Measurements from ENCODE around the gene KAZN.
A peak's percentile ranks its signal among the peaks of the same experiment; 100 is the strongest.

KAZN gene

GRCh38 chr1:15096293-15096692 lies 497.8 kb downstream of the KAZN start:
- DNase-seq (ENCODE audit: low read depth) = no peak

GRCh38 chr1:15098176-15099125 lies 500.0 kb downstream of the KAZN start:
- no peak for DNase-seq (ENCODE audit: low read depth)

DNA sequence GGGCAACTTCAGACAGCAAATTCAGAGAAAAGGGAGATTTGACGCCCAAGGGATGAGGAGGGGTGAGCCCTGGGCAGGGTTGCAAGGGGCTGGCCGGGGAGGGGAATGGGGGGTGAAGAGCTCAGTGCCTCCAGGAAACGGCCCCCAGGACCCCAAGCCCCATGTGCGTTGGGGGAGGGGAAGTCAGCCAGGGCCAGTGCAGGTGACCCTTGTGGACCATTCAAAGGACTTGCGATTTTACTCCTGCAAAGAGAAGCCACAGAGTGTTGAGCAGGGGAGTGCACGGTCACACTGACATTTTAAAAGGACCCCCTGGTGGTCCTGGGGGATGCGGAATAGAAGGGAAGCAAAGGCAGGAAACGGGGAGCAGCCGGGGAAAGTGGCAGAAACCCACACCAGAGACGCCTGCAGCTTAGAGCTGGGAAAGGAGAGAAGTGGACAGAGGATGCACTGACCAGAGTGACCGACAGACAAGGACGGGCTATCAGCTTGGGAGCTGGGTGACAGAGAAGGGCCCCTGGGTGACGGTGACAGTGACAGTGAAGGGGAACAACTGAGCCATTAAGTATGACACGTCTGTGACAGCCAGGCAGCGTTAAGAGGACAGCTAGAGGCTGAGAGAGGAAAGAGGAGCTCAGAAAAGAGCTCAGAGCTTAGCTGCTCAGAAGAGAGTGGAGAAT lies 501.1 kb downstream of the KAZN start:
- no peak for DNase-seq (ENCODE audit: low read depth)

DNA sequence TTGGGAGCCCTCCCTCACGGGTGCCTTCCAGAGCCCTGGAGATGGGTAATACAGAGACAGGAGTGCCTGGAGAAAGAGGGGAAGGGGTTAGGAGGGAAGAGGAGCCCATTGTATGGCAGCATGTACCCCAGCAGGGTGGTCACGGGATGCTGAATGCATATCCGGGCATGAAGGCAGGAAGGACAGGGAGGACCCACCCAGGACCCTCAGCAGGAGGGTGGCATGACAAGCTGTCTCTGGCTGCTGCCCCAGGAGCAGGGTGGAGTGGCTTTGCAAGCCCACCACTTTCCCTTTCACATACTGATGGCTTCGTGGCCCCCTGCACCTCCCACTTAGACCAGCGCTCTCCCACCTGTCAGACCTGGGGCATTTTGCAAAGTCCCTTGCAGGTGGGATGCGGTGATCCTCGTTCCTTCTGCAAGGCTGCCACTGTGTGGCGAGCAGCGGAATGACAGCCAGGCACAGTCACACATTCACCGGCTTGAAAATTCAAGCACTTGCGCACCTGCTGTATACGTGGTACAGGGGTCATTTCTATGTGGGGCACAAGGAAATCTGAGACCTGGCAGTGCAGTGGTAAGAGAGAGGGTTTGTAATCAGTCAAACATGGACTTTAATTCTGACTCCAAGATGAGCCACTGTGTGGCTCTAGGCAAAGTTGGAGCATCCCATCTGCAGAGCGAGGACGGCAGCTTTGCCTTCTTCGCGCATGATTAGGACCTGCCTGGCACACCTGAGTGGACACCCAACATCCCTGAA lies 501.8 kb downstream of the KAZN start:
- DNase-seq (ENCODE audit: low read depth) = peak; percentile 12

DNA sequence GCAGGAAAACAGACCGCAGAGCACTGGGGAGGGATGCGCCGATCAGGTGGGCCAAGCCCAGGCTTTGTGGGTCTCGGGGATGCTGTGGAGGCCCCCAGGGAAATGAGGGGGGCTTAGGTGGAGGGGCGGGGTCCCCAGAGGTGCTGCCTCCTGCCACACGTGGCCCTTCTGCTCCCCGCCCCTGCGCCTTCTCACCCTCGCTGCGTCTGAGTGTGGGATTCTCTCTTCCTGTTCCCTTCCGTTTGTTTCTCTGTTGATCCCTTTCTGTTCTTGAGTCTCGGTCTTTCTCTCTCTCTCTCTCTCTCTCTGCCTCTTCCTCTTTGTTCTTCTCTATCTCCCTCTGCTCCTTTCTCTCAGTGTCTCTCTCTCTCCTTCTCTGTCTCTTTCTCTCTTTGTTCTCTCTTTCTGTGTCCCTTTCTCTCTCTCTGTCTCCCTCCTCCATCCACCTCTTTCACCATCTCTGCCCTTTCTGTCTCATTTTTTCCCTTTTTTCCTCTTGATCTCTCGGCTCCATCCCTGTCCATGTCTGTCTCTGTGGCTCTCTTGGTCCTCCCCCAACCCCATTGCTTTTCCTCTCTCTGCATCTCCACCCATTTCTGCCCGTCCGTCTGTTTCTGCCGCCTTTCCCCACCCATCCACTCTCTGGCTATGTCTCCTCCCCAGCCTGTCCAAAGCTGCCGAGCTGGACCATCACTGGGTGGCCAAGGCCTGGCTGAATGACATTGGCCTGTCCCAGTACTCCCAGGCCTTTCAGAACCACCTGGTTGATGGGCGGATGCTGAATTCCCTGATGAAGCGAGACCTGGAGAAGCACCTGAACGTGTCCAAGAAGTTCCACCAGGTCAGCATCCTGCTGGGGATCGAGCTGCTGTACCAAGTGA lies 502.6 kb downstream of the KAZN start:
- DNase-seq (ENCODE audit: low read depth) = no peak

DNA sequence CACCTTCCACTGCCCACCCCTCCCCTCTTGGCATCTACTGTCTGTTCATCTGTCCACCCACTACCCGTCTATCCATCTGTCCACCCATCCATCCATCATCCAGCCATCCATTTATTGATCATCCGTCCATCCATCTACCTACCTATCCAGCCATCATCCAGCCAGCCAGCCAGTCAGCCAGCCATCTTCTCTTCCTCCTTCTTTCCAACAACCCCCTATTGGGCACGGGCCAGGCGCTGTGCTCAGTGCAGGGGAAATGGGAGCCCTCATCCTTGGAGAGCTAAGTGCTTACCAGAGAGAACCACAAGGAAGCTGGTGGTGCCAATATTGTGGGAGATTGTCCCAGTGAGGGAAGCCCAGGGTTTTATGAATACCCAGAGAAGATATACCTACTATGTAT lies 503.3 kb downstream of the KAZN start:
- DNase-seq (ENCODE audit: low read depth) = no peak

DNA sequence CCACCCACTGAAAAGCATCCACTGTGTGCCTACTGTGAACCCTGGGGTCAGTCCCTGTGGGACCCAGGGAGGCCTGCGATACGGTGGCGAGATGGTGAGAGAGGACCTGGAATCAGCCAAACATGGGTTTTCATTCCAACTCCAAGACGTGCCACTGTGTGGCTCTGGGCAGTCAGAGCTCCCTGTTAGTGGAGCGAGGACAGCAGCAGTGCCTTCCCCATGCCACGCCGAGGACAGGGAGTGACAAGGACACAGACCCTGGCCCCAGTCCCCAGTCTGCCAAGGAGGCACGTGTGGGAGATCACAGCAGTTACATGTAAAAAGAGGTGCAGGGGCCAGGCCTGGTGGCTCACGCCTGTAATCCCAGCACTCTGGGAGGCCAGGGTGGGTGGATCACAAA lies 504.2 kb downstream of the KAZN start:
- no peak for DNase-seq (ENCODE audit: low read depth)

- no peak for DNase-seq (ENCODE audit: low read depth)
These were observed 504.7 kb downstream of the KAZN start for GRCh38 chr1:15103211-15103610.

DNA sequence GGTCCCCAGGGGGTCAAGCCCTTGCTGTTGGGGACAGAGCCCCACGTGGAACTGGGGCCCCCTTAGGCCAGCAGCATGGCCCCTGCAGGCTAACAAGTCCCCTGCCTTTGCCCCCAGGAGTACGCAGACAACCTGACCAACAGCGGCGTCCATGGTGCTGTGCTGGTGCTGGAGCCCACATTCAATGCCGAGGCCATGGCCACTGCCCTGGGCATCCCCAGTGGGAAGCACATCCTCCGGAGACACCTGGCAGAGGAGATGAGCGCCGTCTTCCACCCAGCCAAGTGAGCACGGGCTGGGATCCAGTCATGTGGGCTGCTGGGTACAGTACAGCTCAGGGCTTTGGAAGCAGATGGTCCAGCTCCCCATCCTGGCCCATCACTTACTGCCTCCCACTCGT lies 505.4 kb downstream of the KAZN start:
- DNase-seq (ENCODE audit: low read depth) = no peak

- DNase-seq (ENCODE audit: low read depth) = no peak
These were observed 506.3 kb downstream of the KAZN start for GRCh38 chr1:15104768-15105167.

DNA sequence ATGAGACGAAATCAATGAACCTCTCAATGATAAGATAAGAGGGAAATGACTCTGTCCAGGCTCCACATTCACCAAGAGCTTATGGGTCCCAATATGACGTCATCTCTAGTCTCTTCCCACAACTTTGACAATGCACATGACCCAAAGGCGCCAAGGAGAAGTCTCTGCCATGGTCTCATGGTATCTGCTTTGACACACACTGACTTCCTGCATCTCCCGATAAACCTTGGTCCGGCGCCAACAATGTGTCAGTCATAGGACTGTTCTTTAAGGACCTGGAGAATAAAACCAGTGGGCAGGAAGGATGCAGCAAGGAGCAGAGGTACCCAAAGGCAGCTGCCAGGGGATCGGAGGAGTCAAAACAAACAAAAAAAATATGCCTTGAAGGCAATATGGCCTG lies 508.1 kb downstream of the KAZN start:
- DNase-seq (ENCODE audit: low read depth) = no peak

GRCh38 chr1:15107058-15107687 lies 508.7 kb downstream of the KAZN start:
- DNase-seq (ENCODE audit: low read depth) = no peak

DNA sequence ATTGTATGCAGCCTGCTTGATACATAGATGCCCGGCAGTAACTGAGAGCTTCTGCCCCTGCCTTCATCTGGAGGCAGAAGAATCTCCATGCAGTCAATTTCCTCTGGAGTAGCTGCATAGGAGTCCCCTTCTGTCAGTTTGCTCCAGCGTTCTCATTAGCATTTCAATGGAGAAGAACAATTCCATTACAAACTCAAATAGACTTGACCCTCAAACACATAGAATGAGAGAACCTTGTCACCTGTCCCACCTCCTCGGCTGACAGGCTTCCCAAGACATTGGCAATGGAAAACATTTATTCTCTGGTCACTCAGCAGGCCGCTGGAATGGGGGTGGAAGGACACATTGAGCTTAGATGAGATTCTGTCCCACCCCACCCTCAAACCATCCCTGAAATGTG lies 509.4 kb downstream of the KAZN start:
- DNase-seq (ENCODE audit: low read depth) = no peak

GRCh38 chr1:15110128-15110866 lies 511.8 kb downstream of the KAZN start:
- no peak for DNase-seq (ENCODE audit: low read depth)

- no peak for DNase-seq (ENCODE audit: low read depth)
These were observed 512.4 kb downstream of the KAZN start for GRCh38 chr1:15110867-15111230.

DNA sequence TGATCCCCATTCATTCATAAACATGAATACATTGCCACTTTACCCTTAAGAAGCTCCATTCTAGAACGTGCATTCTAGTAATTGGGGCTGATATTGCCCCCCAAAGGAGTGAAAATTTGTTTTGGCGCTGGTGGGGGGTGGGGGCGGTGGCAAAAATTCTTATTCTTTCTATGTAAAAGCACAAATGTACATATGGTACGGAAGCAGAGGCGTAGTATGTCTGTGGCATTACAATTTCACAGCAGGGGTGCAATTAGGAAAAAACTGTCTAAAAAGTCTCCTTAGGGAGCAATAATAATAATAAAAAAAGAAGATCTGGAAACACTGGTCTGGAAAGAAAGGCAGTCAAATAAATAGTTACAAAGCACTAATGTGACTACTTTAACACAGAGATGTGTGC lies 514.7 kb downstream of the KAZN start:
- DNase-seq (ENCODE audit: low read depth) = no peak

DNA sequence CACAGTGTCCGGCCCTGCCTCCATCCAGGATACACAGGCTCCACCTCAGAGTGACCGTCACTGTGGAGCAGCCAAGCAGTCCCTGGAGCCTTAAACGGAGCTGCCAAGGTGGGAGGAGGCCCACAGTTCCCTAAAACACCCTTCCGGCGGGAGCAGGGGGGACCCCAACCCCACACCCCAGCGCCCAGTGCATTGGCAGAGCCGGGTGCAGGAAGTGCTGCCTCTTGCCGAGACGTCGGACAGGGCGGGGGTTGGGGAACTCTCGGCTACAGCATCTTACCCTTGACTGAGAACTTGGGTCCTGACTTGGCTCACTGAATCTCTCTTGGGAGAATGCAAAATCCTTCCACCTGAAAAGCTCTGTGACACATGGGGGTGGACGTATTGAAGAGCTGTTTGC lies 516.4 kb downstream of the KAZN start:
- DNase-seq (ENCODE audit: low read depth) = no peak

GRCh38 chr1:15115542-15116330 lies 517.3 kb downstream of the KAZN start:
- no peak for DNase-seq (ENCODE audit: low read depth)

DNA sequence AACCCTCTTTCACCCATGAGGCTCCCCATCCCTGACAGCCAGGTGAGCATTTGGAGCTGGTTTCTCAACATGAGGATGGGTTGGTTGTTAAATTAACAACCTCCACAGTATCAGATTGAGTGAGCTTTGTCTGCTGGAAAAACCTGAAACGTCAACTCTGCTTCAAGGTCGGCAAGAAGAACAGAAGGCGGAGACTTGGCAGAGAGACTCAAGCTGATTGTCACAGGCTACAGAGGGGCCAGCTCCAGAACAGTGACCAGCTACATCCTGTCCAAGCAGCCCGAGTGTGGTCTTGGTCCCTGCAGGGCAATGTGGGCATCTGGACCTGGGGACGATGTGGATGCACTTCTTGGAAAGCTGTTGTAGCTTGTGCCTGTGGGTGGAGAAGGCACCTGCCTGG lies 518.5 kb downstream of the KAZN start:
- no peak for DNase-seq (ENCODE audit: low read depth)

All from activated T-helper 9 cell treated with anti-CD3 and anti-CD28 coated beads, Interleukin-2, amount 50 U/mL, for 16 hours (primary cell).